HepG2 (cell line): ENCODE measurements around the gene PIP5K1C.

ENCODE experiments used
- CTCF ChIP-seq: sonication (generic); formaldehyde crosslinking; IDR thresholded peaks from 2 replicates; pipeline ENCODE4 v1.5.0; 2020; ENCODE audit warnings: mild to moderate bottlenecking, missing genetic modification reagents, moderate library complexity
- IKZF5 ChIP-seq: IDR thresholded peaks from 2 replicates; pipeline ENCODE4 v1.6.1; 2018; ENCODE audit warnings: missing genetic modification reagents, mild to moderate bottlenecking, missing compliant biosample characterization
- ZNF570 ChIP-seq: sonication (generic); formaldehyde crosslinking; IDR thresholded peaks from 2 replicates; pipeline ENCODE4 v1.4.0; 2020; ENCODE audit warnings: mild to moderate bottlenecking, missing genetic modification reagents, borderline replicate concordance

DNA sequence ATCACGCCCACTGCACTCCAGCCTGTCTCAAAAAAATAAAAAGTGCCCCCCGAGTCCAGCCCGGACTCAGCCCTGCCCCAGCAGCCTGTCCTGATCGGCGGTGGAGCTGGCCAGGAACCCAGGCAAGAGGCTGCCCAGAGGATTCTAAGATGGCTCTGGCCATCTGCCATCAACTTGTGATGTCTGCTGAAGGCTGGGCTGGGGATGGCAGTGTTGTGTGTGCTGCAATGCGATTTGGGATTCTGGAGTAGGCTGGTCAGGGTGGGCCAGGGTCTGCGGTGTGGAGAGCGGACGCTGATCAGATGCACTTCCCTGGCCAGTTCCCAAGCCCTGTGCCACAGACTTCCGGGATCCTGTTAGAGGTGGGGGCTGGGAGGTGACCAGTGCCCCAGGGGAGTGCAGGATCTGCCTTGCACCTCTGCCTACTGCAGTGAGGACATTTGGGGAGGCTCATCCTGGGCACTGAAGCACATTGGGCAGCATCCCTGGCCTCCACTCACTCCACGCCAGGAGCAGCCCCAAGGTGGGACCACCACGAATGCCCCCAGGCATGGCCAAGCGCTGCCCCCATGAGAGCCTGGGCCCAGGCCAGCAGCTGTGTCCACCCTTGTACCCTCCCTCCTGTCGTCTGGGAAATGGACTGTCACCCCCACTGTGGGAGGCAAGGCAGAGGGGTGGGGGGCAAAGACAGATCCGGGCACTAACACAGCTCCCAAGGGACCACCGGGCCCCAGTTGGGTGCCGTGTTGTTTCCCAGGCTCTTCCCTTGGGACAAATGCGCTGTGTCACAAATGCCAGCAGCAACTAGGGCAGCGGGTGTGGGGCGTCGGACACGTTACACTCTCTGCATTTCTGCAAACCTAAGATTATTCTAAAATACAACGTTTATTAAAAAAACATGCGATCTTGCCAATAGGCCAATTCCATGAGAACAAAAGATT is 90.2 kb downstream of the PIP5K1C start:
- no peak for TF ChIP-seq IKZF5 (CRISPR knock-in tag)
- TF ChIP-seq ZNF570, result no peak
- TF ChIP-seq CTCF (CRISPR knock-in tag), result no peak
